Activated naive CD4-positive, alpha-beta T cell treated with Interleukin-2 at 50 U/mL for 16 hours (primary cell): ENCODE measurements around the gene CDC27.
"Not testable (repeated sequence)": the region's sequence is repeated elsewhere in the genome, so short reads cannot be mapped to it uniquely, and the experiment has no call there.

Source experiments
- DNase-seq: peaks from one replicate; pipeline ENCODE4 v3.0.0-alpha.2; 2020

The CDC27 gene, protein sequence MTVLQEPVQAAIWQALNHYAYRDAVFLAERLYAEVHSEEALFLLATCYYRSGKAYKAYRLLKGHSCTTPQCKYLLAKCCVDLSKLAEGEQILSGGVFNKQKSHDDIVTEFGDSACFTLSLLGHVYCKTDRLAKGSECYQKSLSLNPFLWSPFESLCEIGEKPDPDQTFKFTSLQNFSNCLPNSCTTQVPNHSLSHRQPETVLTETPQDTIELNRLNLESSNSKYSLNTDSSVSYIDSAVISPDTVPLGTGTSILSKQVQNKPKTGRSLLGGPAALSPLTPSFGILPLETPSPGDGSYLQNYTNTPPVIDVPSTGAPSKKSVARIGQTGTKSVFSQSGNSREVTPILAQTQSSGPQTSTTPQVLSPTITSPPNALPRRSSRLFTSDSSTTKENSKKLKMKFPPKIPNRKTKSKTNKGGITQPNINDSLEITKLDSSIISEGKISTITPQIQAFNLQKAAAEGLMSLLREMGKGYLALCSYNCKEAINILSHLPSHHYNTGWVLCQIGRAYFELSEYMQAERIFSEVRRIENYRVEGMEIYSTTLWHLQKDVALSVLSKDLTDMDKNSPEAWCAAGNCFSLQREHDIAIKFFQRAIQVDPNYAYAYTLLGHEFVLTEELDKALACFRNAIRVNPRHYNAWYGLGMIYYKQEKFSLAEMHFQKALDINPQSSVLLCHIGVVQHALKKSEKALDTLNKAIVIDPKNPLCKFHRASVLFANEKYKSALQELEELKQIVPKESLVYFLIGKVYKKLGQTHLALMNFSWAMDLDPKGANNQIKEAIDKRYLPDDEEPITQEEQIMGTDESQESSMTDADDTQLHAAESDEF

DNA sequence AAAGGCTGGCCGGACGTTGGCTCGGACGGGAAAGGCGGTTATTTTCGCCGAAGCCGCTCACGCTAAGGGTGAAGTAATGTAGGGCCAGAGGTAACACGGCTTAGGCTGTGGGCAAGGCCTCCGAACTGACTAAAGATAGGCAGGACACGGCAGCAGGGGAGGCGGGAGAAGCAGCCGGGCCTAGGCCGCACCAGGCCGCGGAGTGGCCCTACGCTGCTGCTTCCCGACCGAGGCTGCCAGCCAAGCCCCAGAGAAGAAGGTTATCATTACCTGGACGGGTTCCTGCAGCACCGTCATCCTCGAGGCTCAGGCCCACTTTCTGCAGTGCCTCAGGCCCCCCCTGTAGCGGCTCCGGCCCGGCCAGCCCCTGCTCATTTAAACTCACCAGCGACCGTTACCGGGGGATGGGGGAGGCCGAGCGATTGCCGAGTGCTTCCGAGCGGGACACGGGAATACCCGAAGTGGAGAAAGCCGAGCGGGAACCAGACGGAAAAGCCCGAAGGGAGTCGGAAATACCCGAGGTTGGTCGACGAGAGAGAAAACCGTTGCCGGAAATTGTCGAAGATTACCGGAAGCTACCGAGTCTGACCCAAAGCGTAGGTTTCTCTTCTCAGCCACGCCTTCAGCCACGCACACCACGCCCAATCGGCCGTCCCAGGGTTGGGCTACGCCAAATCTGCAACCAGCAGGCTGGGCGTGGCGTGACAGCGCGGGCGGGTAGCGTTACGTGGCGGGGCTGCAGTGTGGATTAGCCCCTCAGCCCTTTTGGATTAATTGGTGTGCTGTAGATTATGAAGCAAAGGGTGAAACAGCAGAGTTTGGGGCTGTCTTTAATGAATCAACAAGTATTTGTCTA, at the start of gene CDC27:
Gene CDC27 (minus strand): TSS at position 420 of the 856 bp plus-strand sequence. CDS start 123 bp downstream, at position 297.
- peak; percentile 100 for DNase-seq

DNA sequence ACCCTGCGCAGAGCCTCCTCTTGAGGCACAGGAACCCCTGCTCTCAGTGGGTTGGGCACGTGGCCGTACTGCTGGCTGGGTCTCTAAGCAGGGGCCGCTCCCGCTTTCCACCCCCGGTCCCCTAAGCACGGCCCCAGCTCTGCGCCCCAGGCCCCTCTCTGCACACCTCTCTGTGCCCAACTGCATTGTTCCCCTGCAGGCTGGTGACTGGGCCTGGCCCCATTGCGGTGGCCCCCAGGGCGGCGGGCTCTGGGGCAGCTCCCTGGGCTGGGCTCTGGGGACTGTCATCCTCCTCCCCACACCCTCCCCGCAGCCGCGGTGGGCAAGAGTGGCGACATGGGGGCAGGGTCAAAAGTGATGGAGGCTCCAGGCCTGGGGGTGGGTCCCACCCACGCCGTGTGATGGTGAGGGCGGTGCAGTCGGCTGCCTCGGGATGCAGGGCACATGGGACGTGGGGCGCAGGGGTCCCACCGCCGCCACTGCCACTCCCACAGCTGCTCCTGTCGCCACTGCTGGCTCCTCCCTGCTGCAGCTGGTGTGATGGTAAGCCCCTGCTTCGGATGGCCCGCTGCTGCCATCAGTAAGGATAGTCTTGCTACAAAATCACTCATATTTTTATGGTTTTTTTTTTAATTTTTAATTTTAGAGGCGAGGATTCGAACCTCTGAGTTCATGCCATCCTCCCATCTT, 49.4 kb upstream of the CDC27 start:
- DNase-seq, result no peak

DNA sequence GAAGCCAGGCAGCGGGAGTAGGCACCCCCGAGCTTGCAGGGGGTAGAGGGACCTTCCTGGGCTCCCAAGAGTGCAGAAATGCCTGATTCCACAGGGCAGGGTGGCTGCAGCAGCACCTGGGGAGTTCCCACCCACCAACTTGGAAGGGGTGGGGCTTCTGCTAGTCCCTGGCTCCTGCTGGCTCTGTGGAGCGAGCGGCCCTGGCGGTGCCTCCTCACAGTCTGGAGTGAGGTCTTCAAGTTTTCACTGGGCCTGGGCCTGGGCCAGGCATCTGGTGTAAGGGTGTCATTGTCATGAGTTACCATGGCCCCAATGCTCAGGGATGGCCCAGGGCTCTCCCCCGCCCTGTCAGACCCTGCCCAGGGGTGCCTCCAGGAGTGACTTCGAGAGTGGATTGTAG, 48.7 kb upstream of the CDC27 start:
- no peak for DNase-seq

DNA sequence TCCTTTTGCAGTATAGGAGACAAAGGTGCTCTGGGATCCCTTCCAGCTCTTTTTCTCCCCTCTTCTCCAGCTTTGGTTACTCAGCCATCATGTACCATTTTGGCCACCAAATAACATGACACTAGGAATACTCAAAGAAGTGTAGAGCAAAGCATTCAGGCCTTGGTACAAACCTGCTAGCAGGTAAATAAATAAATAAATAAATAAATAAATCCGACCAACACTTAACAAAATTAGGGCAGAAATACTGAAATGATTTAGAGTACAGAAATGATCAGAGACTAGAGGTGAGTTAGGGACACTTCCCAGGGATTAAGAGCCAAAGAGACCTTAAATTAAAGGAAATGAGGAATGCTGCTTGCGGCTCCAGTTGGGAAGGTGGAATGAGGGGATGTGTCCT, 46.8 kb upstream of the CDC27 start:
- no peak for DNase-seq

DNA sequence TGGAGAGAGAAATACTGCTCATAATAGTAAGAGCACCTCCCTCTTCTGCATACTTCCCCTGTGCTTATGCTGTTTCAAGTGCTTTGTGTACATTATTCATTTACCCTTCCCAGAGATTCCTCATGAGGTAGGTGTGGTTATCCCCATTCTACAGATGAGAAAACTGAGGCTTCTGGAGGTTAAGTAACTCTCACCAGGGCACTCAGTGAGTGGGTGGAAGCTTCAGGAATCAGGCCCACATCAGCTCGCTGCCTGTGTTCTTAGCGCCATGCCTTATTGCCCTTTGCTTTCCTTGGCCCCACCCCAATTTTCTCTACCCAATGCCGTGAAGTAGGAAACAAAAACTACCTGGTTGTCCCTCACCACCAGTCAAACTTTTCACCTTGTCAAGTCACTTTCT, 46.4 kb upstream of the CDC27 start:
- DNase-seq, result no peak

DNA sequence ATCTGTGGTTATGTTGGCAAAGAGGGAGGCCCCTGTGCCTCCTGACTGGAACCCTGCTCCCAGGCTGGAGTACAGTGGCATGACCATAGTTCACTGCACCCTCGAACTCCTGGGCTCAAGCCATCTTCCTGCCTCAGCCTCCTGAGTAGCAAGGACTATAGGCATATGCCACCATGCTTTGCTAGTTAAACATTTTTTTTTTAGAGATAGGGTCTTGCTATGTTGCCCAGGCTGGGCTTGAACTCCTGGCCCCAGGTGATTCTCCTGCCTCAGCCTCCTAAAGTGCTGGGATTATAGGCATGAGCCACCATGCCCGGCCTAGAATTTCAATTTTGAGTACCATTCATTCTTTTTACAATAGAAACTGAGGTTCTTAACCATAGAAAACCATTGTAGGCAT, 43.4 kb upstream of the CDC27 start:
- DNase-seq, result no peak

DNA sequence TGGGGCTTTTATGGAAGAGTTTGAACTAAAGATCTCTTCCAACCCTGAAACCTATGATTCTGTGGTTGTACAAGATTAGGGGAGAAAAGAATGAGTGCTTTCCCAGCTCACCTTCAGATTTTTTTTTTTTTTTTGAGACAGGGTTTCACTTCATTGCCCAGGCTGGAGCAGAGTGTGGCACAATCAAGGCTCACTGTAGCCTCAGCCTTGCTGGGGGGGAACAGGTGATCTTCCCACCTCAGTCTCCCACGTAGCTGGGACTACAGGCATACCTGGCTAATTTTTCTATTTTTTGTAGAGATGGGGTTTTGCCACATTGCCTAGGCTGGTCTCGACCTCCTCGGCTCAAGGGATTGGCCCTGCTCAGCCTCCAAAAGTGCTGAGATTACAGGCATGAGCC, 42.8 kb upstream of the CDC27 start:
- no peak for DNase-seq

DNA sequence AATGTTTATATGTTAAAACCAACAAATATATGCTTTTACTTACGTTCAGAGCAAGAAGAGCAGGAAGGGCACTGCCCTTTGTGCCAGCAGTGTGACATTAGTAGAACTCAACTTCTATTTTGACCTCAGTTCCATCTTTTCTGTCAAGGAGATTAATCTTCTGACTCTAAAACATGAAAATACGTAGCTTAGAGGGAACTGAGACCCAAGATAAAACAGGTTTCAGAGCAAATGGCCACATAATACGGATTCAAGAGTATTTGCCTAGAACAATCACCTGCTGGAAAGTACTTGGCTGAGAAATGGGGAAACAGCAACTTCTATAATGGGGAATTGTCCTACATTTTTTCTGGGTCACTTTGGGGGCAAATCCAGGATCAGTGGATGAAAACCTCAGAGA, 42.2 kb upstream of the CDC27 start:
- DNase-seq, result no peak

DNA sequence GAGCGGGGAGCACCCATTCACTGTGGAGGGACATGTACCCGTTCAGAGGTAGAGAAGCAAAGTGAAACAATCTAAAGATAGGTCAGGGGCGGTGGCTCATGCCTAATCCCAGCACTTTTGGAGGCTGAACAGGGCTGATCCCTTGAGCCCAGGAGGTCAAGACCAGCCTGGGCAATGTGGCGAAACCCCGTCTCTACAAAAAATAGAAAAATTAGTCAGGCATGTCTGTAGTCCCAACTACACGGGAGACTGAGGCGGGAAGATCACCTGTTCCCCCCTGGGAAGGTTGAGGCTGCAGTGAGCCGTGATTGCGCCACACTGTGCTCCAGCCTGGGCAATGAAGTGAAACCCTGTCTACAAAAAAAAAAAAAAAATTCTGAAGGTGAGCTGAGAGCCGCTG, 41.8 kb upstream of the CDC27 start:
- DNase-seq, result no peak

DNA sequence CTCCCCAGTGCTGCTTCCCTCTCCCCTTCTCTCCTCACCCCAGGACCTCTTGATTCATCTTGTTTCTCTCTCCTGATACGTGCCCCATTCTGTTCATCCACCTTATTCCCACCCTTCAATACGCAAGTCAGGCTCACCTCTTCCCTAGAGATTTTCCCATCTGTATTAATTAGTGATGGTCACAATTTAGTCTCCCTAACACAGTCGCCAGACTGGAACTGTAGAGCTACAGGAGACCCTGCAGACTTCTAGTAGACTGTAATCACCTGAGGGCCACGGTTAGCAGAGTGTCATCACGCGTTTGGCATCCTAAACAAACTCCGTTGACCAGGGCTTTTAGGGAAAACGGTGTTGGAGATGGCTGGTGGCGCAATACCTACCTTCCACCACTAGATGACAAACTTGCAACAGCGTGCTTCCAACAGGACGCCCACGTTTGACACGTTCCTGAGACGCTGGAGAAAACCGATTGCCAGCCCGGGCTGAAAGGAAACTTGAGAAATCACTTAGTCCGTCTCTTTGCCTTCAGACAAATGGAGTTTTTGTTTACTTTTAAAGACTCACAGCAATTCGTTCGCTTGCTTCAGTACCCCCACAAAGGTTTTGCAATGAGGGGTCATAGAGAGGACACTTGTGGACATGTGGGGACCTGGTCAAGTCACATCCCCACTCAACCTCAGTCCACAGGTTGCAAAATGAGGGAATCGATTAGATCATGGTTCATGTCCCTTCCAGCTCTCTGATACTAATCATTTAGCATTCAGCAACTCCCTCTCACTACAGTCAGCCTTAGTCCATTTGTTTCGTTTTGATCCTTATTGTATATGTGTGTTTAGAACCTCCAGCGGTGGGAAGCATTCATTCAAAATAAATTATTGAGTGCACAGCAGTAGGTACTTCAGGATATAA, 40.7 kb upstream of the CDC27 start:
- DNase-seq, result peak; percentile 70

DNA sequence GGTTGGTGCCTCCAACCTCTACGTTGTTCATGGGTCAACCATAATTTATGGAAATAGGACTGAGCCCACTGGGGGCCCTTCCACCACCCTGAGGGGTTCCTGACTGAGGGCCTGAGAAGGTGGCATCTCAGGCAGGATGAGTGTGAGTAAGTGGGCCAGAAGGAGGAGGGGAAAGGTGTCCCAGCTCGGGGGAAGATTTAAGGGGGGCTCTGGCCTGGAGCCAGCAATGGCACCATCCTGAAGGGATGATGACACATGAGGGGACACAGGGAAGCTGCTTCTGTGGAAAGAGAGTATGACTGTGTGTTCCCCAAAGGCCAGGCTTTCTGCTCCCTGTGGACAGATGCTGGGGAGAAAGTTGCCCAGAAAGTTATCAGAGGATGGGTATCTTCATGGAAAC, 38.8 kb upstream of the CDC27 start:
- DNase-seq, result no peak

DNA sequence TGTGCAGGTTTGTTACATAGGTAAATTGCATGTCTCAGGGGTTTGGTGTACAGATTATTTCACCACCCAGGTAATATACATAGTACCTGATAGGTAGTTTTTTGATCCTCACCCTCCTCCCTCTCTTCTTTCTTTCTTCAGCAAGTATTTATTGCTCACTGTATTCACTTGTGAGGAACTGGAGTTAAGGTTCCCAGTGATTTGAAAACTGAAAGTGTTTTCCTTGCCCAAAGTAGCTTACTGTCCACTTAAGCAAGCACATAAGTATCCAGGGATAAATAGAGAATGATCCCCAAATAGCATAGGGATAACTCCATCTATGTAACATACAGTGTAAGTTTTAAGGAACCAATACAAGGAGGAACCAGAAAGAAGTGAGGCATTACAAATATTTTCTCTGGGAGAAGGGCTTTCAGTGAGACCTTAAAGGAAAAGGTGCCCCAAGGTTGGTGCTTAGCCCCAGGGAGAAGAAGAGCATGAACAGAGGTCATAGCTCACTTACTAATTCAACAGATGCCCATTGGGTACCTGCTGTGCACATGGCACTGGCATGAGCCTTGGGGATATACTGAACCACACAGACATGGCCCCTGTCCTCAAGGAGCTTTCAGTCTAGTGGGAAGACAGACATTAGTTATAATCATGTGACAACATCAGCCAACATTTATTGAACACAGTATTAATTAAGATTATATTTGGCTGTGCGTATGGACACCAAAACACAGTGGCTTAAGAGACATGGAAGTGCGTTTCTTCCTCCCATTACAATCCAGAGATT, 37.0 kb upstream of the CDC27 start:
- no peak for DNase-seq

DNA sequence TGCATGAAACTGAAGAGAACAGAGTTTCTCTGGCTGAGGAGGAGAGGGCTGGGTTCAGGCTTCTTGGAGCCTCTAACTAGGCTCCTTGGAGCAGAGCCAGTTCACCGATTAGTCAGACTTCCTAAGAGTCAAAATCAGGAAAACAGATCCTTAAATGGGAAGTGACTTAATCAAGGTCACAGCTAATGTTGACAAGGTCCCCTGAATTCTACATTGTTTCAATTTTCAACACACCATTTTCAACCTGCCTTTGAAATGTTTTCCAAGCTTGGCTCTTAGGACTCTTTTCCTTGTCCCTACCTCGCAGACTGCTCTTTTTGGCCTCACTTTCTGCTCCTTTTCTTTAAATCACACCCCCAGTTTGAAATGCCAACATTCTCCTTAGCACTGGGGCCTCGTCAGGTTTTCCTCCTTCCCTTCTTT, 36.4 kb upstream of the CDC27 start:
- no peak for DNase-seq

DNA sequence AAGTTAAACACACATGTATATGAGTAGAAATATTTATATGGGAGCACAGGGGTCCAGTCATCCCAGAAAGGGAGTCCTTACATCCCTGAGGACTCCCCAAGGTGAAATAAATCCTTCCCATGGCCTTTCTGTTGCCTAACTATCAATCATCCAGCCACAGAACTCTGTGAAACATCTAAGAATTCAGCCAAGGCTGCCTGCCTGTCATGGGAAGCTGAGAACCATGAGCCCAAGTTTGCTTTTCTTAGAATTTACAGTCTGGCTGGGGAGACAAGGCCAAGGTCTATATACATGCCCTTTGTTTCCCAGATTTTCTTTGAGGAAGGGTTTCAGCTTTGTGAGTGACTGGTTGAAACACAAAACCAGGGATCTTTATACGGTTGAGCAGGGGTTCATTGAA, 35.9 kb upstream of the CDC27 start:
- DNase-seq, result no peak

DNA sequence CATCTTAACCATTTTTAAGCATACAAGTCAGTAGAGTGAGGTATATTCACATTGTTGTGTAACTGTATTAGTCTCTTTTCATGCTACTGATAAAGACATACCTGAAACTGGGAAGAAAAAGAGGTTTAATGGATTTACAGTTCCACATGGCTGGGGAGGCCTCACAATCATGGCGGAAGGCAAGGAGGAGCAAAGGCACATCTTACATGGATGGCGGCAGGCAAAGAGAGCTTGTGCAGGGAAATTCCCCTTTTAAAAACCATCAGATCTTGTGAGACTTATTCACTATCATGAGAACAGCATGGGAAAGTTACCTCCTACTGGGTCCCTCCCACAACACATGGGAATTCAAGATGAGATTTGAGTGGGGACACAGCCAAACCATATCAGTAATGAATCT, 35.0 kb upstream of the CDC27 start:
- not testable (repeated sequence) for DNase-seq

DNA sequence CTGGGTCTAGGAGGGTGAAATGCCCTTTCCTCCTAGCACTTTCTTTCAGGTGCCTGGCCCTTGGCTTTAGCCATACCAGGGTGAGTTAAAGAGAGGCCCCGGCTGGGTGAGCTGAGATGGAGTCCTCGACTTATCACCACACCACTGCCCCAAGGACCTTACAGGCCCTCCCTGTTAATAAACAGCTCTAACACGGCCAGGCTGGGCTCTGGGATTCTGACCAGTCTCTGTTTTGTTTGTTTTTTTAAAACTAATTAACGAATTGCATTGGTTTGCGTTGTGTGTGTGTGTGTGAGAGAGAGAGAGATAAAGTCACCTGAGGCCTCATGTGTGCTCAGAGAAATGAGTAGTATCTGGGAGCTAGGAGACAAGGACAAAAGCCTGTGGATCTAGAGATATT, 34.4 kb upstream of the CDC27 start:
- DNase-seq, result no peak

DNA sequence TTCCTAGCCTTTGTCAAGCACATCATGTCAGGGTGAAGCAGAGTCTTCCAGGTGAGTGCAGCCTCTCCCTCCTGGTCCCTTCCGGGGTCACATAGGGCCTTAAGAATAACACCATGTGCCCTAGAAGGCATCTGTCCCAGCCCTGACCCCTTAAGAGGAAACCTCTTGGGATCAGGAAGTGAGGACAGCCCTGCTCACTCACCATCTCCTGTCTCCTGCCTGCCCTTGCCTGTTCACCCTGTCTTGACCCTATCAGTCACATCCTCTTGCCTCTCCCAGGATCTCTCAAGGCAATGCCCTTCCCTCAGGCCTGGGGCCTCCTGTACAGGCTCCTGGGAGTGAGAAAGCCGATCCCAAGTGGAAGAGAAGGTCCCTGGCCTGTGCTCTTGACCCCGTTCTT, 33.9 kb upstream of the CDC27 start:
- no peak for DNase-seq

DNA sequence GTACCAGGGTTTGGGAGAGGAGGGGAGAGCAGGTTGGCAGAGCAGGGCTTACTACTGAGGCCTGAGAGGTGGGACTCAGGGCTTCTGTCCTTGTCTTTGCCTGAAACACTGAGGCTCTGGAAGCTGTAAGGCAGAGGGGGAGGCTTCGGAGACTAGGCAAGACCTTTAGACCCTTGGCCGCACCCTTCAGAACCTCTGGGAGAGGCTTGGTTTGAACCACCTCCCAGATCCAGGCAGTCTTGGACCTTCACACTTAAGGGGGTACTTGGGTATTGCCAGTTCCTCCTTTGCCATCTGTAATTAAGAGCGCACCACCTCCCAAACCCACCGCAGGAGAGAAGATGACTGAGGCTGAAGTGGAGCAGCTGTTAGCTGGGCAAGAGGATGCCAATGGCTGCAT, 33.0 kb upstream of the CDC27 start:
- DNase-seq, result no peak

DNA sequence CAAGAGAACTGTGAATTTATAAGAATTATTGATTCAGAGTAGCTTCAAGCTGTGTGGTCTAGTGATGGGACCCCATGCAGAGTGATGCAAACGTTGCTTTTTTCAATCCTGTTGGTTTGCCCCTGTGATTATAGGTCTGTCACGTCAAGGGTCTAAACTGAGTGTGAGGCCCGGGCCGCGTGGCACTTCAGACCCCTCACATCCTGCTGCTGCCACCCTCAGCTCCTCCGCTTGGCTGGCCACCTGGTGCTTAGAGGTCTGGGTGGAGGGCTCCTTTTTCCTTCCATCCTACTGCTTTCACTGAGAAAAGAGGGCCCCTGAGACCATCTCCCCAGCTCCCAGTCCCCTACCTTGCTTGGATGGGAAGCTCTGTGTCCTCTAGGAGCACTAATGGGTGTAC, 32.1 kb upstream of the CDC27 start:
- no peak for DNase-seq

DNA sequence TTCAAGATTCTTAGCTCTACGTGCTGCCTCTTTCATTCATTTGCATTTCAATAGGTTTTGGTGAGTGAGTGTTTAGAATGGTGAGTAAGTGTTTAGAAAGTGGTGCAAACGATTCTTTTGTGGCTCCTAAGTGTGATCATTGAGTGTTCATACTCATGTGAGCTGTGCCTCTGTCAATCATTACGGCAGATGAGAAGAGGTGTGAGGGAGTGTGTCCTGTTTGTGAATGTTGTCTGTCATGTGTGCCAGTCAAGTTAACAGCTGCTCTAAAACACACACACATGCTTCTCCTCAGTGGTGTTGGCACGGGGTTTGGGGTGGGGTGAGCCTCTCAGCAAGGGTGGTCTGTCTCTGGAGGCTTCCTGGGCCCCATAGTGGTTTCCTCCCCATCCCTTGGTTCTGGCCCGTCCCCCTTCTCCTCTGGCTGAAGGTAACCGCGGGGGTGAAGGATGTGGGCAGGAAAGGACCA, 31.5 kb upstream of the CDC27 start:
- DNase-seq, result no peak
